GM12872 (cell line): ENCODE results near the gene ELOVL6.

Experiments
- CTCF ChIP-seq: IDR thresholded peaks from 3 replicates; pipeline ENCODE4 v1.5.1; 2011; ENCODE audit warnings: low read depth, mild to moderate bottlenecking, low read length, moderate library complexity; ENCODE audit not compliant: insufficient read depth

ELOVL6 gene

GRCh38 chr4:110062166-110062565 is 136.2 kb downstream of the ELOVL6 start:
- TF ChIP-seq CTCF = no peak

GRCh38 chr4:110061076-110061475 is 137.3 kb downstream of the ELOVL6 start:
- no peak for TF ChIP-seq CTCF

- no peak for TF ChIP-seq CTCF
Observed at GRCh38 chr4:110059556-110060191, 138.7 kb downstream of the ELOVL6 start.

GRCh38 chr4:110058677-110059076 is 139.7 kb downstream of the ELOVL6 start:
- TF ChIP-seq CTCF = no peak

GRCh38 chr4:110055158-110055768 is 143.2 kb downstream of the ELOVL6 start:
- no peak for TF ChIP-seq CTCF

GRCh38 chr4:110049951-110050925 is 148.2 kb downstream of the ELOVL6 start:
- TF ChIP-seq CTCF = peak; percentile 85

GRCh38 chr4:110046588-110047049 is 151.8 kb downstream of the ELOVL6 start:
- no peak for TF ChIP-seq CTCF
